Activated CD4-positive, alpha-beta T cell treated with anti-CD3 and anti-CD28 coated beads for 48 hours (primary cell): ENCODE results near the gene TUBGCP3.
"Not testable (repeated sequence)": the region's sequence is repeated elsewhere in the genome, so short reads cannot be mapped to it uniquely, and the experiment has no call there.

ENCODE experiments used
- DNase-seq: peaks from one replicate; pipeline ENCODE4 v3.0.0-alpha.2; 2020

TUBGCP3 gene

DNA sequence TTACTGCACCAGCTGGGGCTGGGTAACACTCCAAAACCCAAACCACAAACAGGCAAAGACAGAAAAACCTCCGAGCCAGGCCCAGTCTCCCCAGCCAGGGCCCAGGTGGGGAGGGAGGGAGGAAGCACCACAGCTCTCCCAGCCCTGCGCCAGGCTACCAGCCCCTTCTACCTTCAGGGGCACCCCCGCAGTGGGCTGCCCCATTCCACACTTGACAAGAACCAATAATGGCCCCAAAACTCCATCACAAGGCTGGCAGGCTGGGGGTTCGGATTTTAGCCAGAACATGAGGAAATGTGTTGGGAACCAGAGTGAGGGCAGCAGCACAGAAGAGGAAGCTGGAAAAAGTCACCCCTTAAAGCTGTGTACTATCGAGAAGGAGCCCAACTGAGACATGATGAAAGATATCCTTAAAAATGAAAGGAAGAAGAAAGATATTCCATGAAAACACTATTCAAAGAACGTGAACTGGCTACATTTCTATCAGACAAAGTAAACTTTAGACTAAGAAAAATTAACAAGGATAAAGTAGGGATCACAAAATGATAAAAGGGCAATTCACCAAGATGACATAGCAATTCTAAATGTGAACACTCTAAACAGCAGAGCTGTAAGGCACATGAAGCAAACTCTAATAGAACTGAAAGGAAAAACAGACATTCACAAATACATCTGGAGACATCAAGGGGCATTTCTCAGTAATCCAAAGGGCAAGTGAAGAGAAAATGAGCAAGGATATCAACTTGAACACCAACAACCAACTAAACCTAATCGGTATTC, 12.9 kb downstream of the TUBGCP3 start:
- no peak for DNase-seq

DNA sequence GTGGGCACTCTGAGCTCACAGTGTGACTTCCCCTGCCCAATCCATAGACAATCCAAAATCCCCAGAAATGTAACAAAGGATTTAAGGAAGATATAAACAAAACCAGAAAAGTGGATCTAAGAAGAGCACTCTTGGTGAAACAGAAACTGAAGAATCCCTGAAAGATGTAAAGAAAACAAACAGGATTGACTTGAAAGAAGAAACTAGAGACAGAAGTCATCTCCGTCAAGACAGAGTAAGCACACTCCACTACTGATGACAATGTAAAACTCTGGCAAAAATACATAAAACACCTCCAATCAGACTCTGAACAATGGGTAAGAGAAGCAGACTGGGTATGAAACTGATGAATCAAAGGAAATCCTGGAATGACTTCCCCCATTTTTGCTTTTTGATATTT, 13.5 kb downstream of the TUBGCP3 start:
- DNase-seq = no peak

DNA sequence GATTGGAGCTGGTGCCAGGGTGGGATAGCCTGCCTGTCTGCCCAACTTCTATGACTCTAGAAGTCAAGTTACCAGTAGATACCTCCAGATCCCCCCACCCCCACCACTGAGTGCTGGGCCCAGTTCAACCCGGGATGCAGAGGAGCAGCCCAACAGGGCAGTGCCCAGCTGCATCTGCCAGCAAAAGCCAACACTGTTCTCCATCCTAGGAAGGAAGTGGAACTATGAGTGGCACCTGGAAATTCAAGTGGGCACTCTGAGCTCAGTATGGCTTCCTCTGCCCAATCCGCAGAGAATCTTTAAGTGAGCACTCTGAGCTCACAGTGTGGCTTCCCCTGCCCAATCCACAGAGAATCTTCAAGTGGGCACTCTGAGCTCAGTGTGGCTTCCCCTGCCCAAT, 14.2 kb downstream of the TUBGCP3 start:
- DNase-seq = no peak

DNA sequence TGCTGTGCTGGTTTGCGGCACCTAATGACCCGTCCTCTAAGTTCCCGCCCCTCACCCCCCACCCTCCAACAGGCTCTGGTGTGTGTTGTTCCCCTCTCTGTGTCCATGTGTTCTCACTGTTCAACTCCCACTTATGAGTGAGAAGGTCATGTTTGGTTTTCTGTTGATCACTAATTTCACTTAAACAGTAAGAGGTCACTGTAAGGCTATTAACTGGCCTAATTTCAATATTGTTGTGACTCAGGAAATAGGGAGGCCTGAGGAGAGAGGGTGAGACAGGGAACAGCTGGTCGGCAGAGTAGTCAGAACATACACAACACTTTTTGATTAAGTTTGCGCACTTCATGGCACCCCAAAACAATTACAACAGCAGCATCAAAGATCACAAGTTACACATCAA, 15.6 kb downstream of the TUBGCP3 start:
- DNase-seq = no peak

DNA sequence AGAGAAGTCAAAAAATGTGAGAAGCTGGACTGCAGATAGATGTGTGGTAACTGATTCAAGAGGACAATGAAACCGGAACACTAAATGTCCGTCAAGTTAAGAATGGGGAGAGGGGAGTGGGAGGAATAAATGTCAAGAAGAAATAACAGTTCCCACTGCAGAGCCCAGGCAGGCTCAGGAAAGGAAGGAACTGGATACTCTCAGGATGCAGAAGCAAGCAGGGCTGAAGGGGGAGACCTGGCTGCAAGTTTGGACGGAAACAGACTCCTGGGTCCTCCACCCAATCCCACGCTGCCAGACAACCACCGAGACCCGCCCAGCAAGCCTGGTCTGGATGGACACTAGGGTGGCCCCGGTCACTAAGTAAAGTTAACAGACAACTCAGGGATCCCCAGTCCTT, 18.1 kb downstream of the TUBGCP3 start:
- no peak for DNase-seq

DNA sequence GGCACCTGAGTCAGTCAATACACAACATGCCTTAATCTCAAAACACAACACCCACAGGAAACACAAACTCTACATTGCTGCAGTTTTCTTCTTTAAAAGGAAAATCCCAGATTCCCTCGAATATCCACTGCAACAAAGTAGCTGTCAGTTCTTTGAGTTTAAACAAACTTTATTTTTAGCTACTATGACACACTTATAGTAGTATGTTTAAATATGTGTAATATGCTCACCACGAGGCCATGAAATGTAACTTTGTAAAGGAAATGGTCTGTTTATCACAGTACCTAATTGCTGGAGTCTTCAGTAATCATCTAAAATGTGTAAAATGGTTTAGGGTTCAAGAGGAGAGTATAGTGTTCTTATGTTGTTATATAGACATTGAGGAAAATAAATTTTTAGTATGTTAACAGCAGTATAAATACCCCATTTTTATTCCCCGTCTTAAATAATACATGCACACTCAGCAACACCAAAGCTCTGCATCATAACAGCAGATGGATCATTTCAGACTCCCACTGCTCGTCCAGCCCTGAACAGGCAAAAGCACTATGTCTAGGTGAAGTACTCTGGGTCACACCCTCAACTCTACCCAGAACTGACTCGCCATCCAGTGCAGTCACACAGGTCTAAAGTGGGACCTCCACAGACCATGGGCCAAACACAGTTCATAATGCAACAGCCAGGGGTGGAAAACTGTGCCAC, 20.6 kb downstream of the TUBGCP3 start:
- no peak for DNase-seq

DNA sequence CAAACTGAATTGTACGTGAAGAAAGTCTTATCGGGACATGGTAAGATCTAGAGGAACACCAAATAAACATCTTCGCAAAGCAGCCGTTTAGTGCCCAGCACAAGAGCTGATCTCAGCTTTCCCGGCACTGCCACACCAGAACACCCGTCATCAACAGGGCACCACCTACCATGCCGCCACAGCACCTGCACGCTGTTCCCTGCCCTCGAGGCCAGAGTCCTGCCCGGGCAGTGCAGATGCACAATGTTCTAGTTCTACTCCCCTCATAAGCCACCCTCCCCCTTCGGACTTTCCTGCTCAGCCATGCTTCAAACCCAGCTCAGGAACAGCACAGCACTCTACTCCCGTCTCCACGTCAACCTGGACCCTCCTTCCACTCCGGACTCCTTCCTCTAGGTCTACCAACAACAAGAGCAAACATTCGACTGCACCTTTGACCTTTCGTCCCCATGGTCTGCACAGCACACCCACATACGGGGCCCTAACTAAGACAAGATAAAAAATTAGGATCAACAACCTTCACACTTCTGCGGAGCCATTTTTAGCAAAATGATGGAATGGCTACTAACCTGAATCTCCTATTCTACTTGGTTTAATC, 25.1 kb downstream of the TUBGCP3 start:
- no peak for DNase-seq

DNA sequence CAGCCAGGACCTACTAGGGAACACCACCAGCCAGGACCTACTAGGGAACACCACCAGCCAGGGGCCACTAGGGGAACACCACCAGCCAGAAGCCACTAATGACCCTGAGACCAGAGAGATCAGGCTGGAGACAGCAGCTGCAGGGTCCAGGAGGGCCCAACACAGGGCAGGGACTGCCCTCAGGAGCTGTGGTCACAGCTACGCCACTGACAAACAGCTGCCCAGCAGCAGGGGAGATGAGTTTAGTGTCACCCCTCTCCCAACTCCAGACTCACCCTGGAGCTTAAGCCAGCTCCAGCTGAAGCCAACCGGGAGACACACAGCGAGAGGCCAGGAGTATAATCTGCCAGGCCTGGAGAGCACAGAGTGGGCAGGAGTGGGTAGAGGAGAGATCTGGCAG, 25.7 kb downstream of the TUBGCP3 start:
- DNase-seq = no peak

DNA sequence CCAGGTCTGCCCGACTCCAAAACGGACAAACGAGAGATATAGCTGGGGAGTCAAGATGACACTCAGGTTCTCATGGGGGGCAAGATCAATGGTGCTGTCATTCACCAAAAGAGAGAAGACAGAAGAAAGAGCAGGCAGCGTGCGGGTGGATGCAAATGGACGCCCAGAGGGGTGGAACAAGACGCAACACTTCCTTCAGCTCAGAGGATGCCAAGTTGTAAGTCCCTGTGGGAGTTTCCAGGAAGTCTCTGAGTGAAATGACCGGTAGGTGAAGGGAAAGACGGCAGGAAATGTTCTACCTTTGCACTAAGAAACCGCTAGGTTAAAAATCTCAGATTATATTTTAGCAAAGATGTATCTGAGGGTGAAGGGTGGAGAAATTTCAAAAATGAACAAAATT, 26.5 kb downstream of the TUBGCP3 start:
- DNase-seq = no peak

DNA sequence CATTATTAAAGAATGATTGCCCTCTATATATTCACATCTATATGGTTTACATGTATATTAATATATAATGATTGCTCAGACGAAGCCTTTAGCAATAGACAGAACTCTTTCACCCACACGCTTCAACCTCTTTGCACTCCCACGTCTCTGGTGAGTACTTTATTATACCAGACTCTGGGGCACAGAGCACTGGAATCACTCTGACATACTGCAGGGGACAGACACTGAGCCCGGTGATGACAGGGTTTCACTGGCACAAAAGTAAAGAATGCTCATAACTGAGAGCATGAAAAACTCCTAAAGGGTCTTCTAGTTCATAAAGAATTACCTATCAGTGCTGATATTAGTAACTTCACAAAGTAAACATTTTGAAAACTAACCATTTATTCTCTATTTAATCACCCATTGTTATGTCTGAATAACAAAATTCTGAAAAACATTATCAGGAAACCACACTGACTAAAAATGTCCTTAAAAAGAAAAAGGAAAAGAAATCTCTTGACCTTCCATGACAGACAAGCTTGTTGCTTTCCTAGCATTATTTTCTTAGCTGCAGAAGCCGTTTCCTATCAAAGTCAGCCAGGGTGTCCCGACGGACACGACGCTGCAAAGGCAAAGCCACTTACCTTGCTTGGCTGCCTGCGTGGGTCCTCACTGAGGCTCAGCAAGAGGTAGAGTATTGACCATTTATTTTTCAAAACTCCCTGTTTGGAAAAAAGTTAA, 29.1 kb downstream of the TUBGCP3 start:
- DNase-seq = no peak

DNA sequence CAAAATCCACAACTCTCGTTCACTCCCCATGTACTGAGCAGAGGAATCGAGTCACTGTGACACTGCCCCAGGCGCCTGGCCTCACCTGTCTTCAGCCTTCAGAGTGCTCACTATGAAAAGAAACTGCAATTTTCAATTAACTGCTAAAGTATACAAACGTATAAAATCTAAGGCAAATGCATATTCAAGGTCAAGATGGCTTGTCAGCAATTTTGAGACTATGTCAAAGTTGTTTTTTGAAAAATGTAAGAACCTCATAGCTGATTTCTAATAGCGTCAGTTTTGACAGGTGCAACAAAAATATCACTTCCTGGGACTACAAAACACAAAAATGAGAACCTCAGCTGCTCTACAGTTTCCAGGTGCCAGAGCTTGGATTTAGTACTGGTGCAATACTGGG, 31.4 kb downstream of the TUBGCP3 start:
- no peak for DNase-seq

DNA sequence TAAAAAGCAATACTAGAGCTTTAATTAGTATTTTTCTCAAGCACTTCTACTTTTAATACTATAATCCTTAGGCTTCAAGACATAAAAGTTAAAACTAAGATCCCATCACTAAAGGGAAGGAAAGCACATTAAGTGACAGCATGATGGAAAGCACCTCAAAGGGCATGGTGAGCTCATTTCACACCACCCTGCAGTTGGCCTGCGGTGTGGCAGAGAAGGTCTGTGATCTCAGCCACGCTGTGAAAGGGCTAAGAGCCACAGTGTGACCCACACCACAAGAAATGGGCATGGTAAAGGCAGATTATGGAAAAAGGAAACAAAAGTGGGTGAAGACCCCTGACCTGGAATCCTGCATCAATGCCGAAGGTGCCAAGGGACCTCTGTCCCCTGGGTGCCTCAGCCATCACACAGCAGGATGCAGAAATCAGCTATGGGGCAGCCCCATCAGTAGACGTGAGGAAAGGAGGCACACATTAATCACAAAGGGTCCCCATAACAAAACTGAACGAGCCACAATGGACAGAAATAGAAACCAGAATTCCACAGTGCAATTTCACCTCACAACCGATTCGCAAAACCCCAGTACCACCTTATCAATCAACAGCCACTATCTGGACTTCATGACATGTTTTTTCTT, 33.6 kb downstream of the TUBGCP3 start:
- no peak for DNase-seq

DNA sequence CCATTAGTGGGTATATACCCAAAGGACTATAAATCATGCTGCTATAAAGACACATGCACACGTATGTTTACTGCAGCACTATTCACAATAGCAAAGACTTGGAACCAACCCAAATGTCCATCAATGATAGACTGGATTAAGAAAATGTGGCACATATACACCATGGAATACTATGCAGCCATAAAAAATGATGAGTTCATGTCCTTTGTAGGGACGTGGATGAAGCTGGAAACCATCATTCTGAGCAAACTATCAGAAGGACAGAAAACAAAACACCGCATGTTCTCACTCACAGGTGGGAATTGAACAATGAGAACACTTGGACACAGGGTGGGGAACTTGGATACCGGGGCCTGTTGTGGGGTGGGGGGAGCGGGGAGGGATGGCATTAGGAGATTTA, 39.0 kb downstream of the TUBGCP3 start:
- DNase-seq = not testable (repeated sequence)

DNA sequence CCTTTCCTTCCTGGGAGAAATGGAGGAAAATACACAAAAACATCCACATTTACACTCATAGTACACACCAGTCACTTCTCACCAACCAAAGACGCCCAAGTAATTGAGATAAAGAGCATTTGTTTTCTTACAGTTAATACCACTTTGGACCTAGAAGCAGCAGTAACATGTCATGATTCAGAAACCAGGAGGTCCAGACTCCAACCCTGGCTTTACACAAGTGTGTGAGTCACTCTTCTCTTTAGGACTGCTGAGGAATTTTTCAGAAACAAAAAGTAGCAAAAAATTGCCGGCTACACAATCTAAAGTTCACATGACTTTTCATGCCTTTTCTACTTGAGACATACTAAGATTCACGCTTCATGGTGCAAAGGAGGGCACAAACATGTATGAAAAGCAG, 42.1 kb downstream of the TUBGCP3 start:
- DNase-seq = no peak

DNA sequence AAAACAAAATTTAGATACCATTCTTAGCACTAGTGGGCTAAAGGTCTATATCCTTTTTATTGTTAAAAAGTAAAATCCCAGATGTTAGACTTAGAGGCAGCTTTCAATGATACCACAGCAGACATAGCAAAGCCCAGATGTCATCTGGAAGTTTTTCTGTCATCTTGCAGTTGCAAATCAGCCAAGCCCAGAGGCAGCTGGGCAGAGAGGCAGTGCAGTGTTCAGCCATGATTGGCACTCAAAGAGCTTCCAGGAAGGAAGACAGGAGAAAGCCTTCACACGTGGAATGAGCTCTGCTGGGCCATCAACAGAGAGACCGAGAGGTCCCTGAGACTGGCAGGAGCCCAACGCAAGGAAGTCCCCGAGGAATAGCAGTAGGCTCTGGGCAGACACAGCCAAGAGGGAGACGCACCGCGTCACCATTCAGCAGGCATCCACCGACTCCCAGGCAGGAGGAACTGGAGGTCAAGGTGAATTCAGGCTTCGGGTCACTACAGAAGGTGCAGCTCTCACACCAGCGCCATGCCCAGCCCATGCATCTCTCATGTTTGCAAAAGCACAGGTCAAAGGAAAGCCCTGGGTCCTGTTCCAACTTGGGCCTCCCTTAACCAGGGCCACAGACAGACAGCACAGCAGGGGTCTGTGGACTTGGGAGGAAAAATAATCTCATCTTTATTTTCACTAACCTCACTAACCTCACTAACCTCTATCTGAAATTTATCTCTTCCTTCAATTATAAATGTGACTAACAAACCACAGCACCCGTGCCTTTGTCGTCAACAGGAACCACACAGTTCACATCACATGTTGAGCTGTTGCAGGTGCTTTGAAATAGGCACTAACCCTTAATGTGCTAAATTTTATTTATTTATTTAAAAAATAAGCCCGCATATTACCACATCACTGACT, 54.9 kb downstream of the TUBGCP3 start:
- no peak for DNase-seq

DNA sequence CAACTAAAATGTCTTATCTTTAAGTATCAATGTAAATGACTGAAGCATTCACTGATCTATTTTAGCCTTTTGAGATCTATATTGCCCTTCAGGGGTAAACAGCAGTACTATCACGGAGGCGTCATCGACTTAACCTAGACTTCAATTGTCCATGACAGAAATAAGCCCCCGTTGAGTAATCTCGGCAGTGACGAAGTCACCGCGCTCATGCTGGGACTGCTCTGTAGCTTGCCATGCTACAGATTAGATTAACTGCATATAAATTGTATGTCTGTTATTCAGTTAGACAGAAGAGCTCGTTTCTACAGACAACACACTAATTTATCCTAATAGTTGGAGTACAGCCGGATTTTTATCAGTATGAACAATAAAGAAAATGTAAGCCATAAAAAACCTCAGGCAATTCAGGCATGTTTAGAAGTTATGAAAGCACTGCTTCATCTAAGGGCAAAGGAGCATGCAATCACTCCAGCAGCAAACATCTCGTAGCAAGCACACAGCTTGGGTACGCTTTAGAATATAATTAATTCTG, 56.6 kb downstream of the TUBGCP3 start:
- DNase-seq = no peak

DNA sequence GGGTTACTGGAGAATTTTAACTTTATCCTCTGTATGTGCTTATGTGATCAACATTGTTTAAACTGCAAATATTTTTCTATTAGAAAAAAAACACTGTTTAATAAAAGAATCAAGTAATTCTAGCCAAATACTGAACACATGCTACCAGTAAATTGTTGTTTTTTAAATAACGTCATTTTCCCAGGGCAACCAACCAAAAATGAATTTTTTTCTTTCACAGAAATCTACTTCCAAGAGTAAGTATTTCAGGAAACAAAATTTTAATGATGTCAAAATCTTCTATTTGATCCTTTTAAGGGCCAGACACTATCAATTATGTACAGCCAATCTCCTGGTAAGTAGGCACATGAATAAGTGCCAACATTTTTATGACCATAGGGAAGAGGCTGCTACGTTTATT, 57.1 kb downstream of the TUBGCP3 start:
- DNase-seq = no peak

DNA sequence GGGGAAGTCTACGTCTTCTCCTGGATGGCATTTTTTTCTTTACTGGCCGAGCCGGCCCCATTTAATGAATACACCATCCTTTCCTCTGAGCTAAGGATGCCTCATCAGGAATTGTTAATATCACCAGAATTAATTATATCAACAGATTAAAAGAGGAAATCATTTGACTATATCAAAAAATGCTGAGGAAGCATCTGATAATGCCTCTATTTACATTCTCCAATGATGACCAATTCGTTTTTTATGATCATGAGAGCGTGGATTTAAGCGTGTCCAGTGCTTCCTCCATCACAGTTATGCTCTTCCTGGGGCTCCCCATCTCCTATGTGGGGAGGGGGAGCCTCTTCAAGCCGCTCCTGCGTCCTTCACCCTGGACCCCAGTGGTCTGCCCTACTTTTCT, 58.7 kb downstream of the TUBGCP3 start:
- no peak for DNase-seq

DNA sequence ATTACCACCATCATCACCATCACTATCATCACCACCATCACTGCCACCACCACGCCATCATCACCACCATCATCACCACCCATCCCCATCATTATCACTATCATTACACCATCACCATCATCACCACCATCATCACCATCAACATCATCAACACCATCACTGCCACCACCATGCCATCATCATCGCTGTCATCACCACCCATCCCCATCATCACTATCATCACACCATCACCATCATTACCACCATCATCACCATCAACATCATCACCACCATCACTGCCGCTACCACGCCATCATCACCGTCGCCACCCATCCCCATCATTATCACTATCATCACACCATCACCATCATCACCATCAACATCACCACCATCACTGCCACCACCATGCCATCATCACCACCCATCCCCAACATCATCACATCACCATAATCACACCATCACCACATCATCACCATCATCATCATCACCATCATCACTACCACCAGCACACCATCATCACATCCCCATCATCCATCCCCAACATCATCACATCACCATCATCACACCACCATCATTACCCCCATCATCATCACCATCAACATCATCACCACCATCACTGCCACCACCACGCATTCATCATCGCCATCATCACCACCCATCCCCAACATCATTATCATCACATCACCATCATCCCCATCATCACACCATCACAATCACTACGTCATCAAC, 61.7 kb downstream of the TUBGCP3 start:
- no peak for DNase-seq

DNA sequence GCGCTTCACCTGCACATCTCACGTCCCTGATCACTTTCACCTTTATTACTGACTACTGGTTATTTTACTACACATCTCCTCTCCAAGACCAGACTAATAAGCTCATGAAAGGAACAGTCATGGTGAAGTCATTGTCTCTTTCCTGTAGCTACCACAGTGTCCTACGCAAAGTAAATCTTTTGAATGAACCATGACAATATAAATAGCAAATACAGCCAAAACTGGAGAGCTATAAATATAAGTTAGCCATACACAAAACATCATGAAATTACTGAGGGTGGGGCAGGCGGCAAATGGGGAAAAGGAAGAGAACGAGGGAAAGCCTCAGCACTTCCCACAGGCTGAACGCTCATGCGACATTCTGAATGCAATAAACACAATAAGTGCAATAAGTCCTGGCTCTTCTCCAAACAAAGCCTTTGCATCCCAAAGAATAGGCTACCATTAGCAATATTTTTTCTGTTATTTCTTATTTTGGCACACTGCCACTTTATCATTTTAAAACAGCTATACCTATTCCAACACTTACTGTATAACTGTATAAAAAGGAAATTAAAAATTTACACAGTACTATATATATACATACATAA, 62.5 kb downstream of the TUBGCP3 start:
- DNase-seq = no peak

DNA sequence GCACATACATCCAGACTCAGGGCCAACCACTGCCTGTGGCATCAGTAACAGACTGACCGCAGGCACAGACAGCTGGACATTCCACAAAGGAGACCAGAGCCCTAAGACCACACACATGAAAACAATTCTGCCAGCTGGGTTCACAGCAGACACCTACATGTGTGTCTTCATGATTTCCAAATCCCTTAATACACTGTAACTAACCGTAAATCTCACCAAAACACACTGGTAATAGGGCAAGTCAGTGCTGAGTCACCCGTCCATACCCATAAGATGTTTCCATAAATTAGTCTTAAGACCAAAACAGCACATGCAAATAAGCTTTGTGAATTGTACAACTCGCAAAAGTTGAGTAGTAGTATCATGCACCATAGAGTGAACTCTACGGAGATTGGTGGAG, 65.4 kb downstream of the TUBGCP3 start:
- DNase-seq = no peak
